Activated CD4-positive, alpha-beta T cell treated with anti-CD3 and anti-CD28 coated beads for 24 hours (primary cell): ENCODE results near the gene SLC25A39.

Experiments
- DNase-seq, 2 donors: peaks; one replicate each; pipeline ENCODE4 v3.0.0-alpha.2; 2020; ENCODE audit warnings: low read depth in 2 of 2

Gene SLC25A39

GRCh38 chr17:44314524-44314868 lies 10.1 kb downstream of the SLC25A39 start:
- no peak for DNase-seq

GRCh38 chr17:44314031-44314430 lies 10.6 kb downstream of the SLC25A39 start:
- DNase-seq: no peak

- DNase-seq: no peak
Observed at GRCh38 chr17:44312396-44313104, 12.1 kb downstream of the SLC25A39 start.

GRCh38 chr17:44311562-44312181 lies 13.0 kb downstream of the SLC25A39 start:
- DNase-seq: no peak

GRCh38 chr17:44310609-44311376 lies 13.8 kb downstream of the SLC25A39 start:
- no peak for DNase-seq

- DNase-seq: no peak
Observed at GRCh38 chr17:44310188-44310587, 14.4 kb downstream of the SLC25A39 start.

GRCh38 chr17:44309472-44309871 lies 15.2 kb downstream of the SLC25A39 start:
- no peak for DNase-seq

- DNase-seq: no peak
Observed at GRCh38 chr17:44308865-44309264, 15.8 kb downstream of the SLC25A39 start.

- DNase-seq: peak; percentile 70 to 73
Observed at GRCh38 chr17:44308320-44308818, 16.3 kb downstream of the SLC25A39 start, which contains the start of gene RUNDC3A. Gene RUNDC3A, plus strand, starts transcription at chr17:44308601. Its CDS starts 232 bp downstream, at chr17:44308833.

- no peak for DNase-seq
Observed at GRCh38 chr17:44307387-44308186, 17.0 kb downstream of the SLC25A39 start.

GRCh38 chr17:44304651-44305050 lies 20.0 kb downstream of the SLC25A39 start:
- DNase-seq: no peak

- DNase-seq: no peak
Observed at GRCh38 chr17:44297975-44298374, 26.6 kb downstream of the SLC25A39 start.

GRCh38 chr17:44293509-44294226 lies 31.0 kb downstream of the SLC25A39 start:
- no peak for DNase-seq

- no peak for DNase-seq
Observed at GRCh38 chr17:44287651-44288050, 37.0 kb downstream of the SLC25A39 start.

GRCh38 chr17:44284024-44284400 lies 40.6 kb downstream of the SLC25A39 start:
- DNase-seq: no peak

GRCh38 chr17:44283344-44284023 lies 41.1 kb downstream of the SLC25A39 start:
- no peak for DNase-seq

- DNase-seq: no peak
Observed at GRCh38 chr17:44282264-44282663, 42.4 kb downstream of the SLC25A39 start.

- no peak for DNase-seq
Observed at GRCh38 chr17:44281570-44281969, 43.1 kb downstream of the SLC25A39 start.

GRCh38 chr17:44280392-44280937 lies 44.2 kb downstream of the SLC25A39 start:
- no peak for DNase-seq
